H1 (cell line): Measurements from ENCODE around the gene CBFB.

Experiments
- BACH1 ChIP-seq: IDR thresholded peaks from 2 replicates; pipeline ENCODE4 v1.6.1; 2012; ENCODE audit warnings: low read length, improper control_type of control experiment
- CHD1 ChIP-seq: IDR thresholded peaks from 2 replicates; pipeline ENCODE4 v1.6.1; 2012; ENCODE audit warnings: low read depth, low read length, improper control_type of control experiment
- PHF8 ChIP-seq: fragments of 200-600 bp; sonication (generic); conservative IDR thresholded peaks from 2 replicates; pipeline ENCODE4 v1.7.1; 2012; ENCODE audit warnings: low read depth, mild to moderate bottlenecking, inconsistent platforms, low read length, moderate library complexity
- RFX5 ChIP-seq: IDR thresholded peaks from 2 replicates; pipeline ENCODE4 v1.6.1; 2011; ENCODE audit warnings: low read depth, low read length, improper control_type of control experiment, borderline replicate concordance
- SIN3A ChIP-seq, 2 experiments: IDR thresholded peaks in 1 of 2; conservative IDR thresholded peaks in 1 of 2; 2 replicates each; pipeline ENCODE4 v1.6.1; 2011 to 2012; ENCODE audit warnings: low read length in 2 of 2, improper control_type of control experiment in 1 of 2, low read depth in 1 of 2, mild to moderate bottlenecking in 1 of 2
- SP2 ChIP-seq: IDR thresholded peaks from 2 replicates; pipeline ENCODE4 v1.6.1; 2012; ENCODE audit warnings: mild to moderate bottlenecking, low read length, inconsistent platforms
- USF2 ChIP-seq: IDR thresholded peaks from 2 replicates; pipeline ENCODE4 v1.6.1; 2011; ENCODE audit warnings: low read length, improper control_type of control experiment
- ZNF274 ChIP-seq: IDR thresholded peaks from 2 replicates; pipeline ENCODE4 v1.7.0; 2012; ENCODE audit warnings: low read length, borderline replicate concordance; ENCODE audit errors: extremely low read depth
- TF ChIP-seq, protein P1 (sequence below), 3 experiments: IDR thresholded peaks; 1 replicate in 2 of 3; 2 replicates in 1 of 3; pipeline versions ENCODE4 v1.5.1 to v1.6.1; 2011; ENCODE audit warnings: low read length in 3 of 3, mild to moderate bottlenecking in 3 of 3, inconsistent platforms in 2 of 3, low read depth in 1 of 3, moderate library complexity in 1 of 3; ENCODE audit not compliant: insufficient read depth in 1 of 3; ENCODE audit errors: control extremely low read depth in 1 of 3

- no peak for TF ChIP-seq USF2
- TF ChIP-seq CHD1, result no peak
- TF ChIP-seq, protein P1, sequence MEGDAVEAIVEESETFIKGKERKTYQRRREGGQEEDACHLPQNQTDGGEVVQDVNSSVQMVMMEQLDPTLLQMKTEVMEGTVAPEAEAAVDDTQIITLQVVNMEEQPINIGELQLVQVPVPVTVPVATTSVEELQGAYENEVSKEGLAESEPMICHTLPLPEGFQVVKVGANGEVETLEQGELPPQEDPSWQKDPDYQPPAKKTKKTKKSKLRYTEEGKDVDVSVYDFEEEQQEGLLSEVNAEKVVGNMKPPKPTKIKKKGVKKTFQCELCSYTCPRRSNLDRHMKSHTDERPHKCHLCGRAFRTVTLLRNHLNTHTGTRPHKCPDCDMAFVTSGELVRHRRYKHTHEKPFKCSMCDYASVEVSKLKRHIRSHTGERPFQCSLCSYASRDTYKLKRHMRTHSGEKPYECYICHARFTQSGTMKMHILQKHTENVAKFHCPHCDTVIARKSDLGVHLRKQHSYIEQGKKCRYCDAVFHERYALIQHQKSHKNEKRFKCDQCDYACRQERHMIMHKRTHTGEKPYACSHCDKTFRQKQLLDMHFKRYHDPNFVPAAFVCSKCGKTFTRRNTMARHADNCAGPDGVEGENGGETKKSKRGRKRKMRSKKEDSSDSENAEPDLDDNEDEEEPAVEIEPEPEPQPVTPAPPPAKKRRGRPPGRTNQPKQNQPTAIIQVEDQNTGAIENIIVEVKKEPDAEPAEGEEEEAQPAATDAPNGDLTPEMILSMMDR (IDR thresholded peaks at IDR 0.05; ENCODE audit: control extremely low read depth in 1 of 3, insufficient read depth in 1 of 3, low read depth in 1 of 3, low read length in 3 of 3), result no peak
- no peak for TF ChIP-seq BACH1
- no peak for TF ChIP-seq PHF8
- no peak for TF ChIP-seq ZNF274
- TF ChIP-seq SP2, result no peak
- no peak for TF ChIP-seq SIN3A (conservative IDR thresholded peaks at IDR 0.05 in 1 of 2, IDR thresholded peaks at IDR 0.05 in 1 of 2; ENCODE audit: low read depth in 1 of 2, low read length in 2 of 2)
- TF ChIP-seq RFX5, result no peak
Measured at GRCh38 chr16:67088551-67088950, 59.6 kb downstream of the CBFB start.
